WERI-Rb-1 (cell line): Measurements from ENCODE around the gene LAMA5.

Source experiments
- DNase-seq: peaks from one replicate; pipeline ENCODE4 v3.0.0-alpha.2; 2020
- H3K27ac ChIP-seq: fragments of 250-450 bp; sonication (Bioruptor Pico); 2 replicates; pipeline ENCODE4 v1.5.1; 2020; ENCODE audit warnings: mild to moderate bottlenecking, moderate library complexity
- H3K27me3 ChIP-seq: fragments of 250-450 bp; sonication (Bioruptor Pico); 2 replicates; pipeline ENCODE4 v1.5.1; 2021; ENCODE audit warnings: mild to moderate bottlenecking, low read depth, moderate library complexity; ENCODE audit not compliant: insufficient read depth, severe bottlenecking
- H3K36me3 ChIP-seq: fragments of 250-450 bp; sonication (Bioruptor Pico); 2 replicates; pipeline ENCODE4 v1.5.1; 2020; ENCODE audit warnings: mild to moderate bottlenecking, moderate library complexity
- H3K4me3 ChIP-seq: 2 replicates; pipeline ENCODE4 v1.5.1; 2011; ENCODE audit warnings: low read depth, mild to moderate bottlenecking, control low read depth, low read length
- H3K9me3 ChIP-seq: fragments of 250-450 bp; sonication (Bioruptor Pico); 2 replicates; pipeline ENCODE4 v1.5.1; 2021; ENCODE audit warnings: mild to moderate bottlenecking, moderate library complexity; ENCODE audit not compliant: severe bottlenecking
- CTCF ChIP-seq: IDR thresholded peaks from 2 replicates; pipeline ENCODE4 v1.5.1; 2011; ENCODE audit warnings: low read depth, mild to moderate bottlenecking, control low read depth, inconsistent platforms, low read length

LAMA5 gene

GRCh38 chr20:62294516-62294915 is 72.6 kb downstream of the LAMA5 start:
- Histone ChIP-seq H3K27me3 (no peaks in the 10 kb centered on the region), H3K9me3 (no peaks in the 10 kb centered on the region), H3K27ac (no peak overlapping the region), H3K36me3 (peaks cover 27% of the 10 kb centered on the region), H3K4me3 (no peak overlapping the region)
- TF ChIP-seq CTCF = no peak
- DNase-seq = no peak

- Histone ChIP-seq H3K27ac (no peak overlapping the region), H3K27me3 (no peaks in the 10 kb centered on the region), H3K36me3 (peaks cover 31% of the 10 kb centered on the region), H3K4me3 (no peak overlapping the region), H3K9me3 (no peaks in the 10 kb centered on the region)
- no peak for DNase-seq
- TF ChIP-seq CTCF = no peak
Measured at GRCh38 chr20:62293946-62294345, 73.2 kb downstream of the LAMA5 start.

- no peak for DNase-seq
- TF ChIP-seq CTCF = no peak
- H3K27ac ChIP-seq = no peak overlapping the region
- no peaks in the 10 kb centered on the region for H3K27me3 ChIP-seq
- peaks cover 31% of the 10 kb centered on the region for H3K36me3 ChIP-seq
- H3K4me3 ChIP-seq = no peak overlapping the region
- no peaks in the 10 kb centered on the region for H3K9me3 ChIP-seq
Measured at GRCh38 chr20:62293111-62293784, 73.9 kb downstream of the LAMA5 start.

GRCh38 chr20:62292108-62292507 is 75.0 kb downstream of the LAMA5 start:
- H3K27ac ChIP-seq = no peak overlapping the region
- TF ChIP-seq CTCF = no peak
- no peak for DNase-seq
- H3K27me3 ChIP-seq = no peaks in the 10 kb centered on the region
- H3K4me3 ChIP-seq = no peak overlapping the region
- H3K9me3 ChIP-seq = no peaks in the 10 kb centered on the region
- peaks cover 31% of the 10 kb centered on the region for H3K36me3 ChIP-seq

- DNase-seq = no peak
- no peaks in the 10 kb centered on the region for H3K27me3 ChIP-seq
- H3K4me3 ChIP-seq = no peak overlapping the region
- TF ChIP-seq CTCF = no peak
- H3K9me3 ChIP-seq = no peaks in the 10 kb centered on the region
- H3K27ac ChIP-seq = no peak overlapping the region
- H3K36me3 ChIP-seq = peaks cover 31% of the 10 kb centered on the region
Measured at GRCh38 chr20:62291251-62292066, 75.7 kb downstream of the LAMA5 start.

GRCh38 chr20:62289898-62290297 is 77.2 kb downstream of the LAMA5 start:
- no peaks in the 10 kb centered on the region for H3K27me3 ChIP-seq
- H3K27ac ChIP-seq = no peak overlapping the region
- no peak for DNase-seq
- H3K36me3 ChIP-seq = peaks cover 30% of the 10 kb centered on the region
- no peak for TF ChIP-seq CTCF
- no peaks in the 10 kb centered on the region for H3K9me3 ChIP-seq
- no peak overlapping the region for H3K4me3 ChIP-seq
